Measurements from ENCODE around the gene SLC25A3. TPM values are rescaled to one million over a fixed set of nuclear protein-coding genes. Genes with fewer than 3 reads are reported as not detected.
A peak's percentile ranks its signal among the peaks of the same experiment; 100 is the strongest.

Gene SLC25A3
- total RNA-seq, 2 experiments from 2014 or later = 665 to 672 TPM

GRCh38 chr12:98587084-98587483 is 6.4 kb upstream of the SLC25A3 start:
- Mint-ChIP-seq H3K36me3 (ENCODE audit: low read depth) (no peaks in the 10 kb centered on the region), H3K9me3 (no peaks in the 10 kb centered on the region), H3K4me1 (ENCODE audit: low read depth) (no peaks in the 10 kb centered on the region), H3K27me3 (no peaks in the 10 kb centered on the region), H3K27ac (no peak overlapping the region), H3K4me3 (no peak overlapping the region)
- ChIA-PET POLR2A (no interaction called here), CTCF (interaction anchor here (0.7 to 2.5 kb wide), 3 partner anchors 20 to 43 kb away, joined by 3 to 13 read pairs (median 3); no protein-coding TSS in a partner anchor)
- intact Hi-C loops (cut with micrococcal nuclease) = no loop called here
- TF ChIP-seq CTCF (IDR thresholded peaks at IDR 0.05) = no peak
- ATAC-seq (no peak), DNase-seq (no peak)

- no peak for DNase-seq
- no peaks in the 10 kb centered on the region for H3K9me3 Mint-ChIP-seq
- H3K27ac Mint-ChIP-seq = no peak overlapping the region
- H3K4me1 Mint-ChIP-seq (ENCODE audit: low read depth) = peaks cover 14% of the 10 kb centered on the region
- no peak for ATAC-seq
- peaks cover 23% of the 10 kb centered on the region for H3K36me3 Mint-ChIP-seq (ENCODE audit: low read depth)
- POLR2A ChIA-PET = interaction anchor here (1.0 kb wide), 1 partner anchor 75 kb away, joined by 5 read pairs; no protein-coding TSS in a partner anchor
- CTCF ChIA-PET = interaction anchor here (1.1 to 3.3 kb wide), 3 partner anchors 24 to 101 kb away, joined by 4 to 13 read pairs (median 4); no protein-coding TSS in a partner anchor
- intact Hi-C loops (cut with micrococcal nuclease) = loop anchor here (5.0 kb wide), 1 partner anchor 74 kb away; the partner anchor contains the start of gene TMPO
- no peak overlapping the region for H3K4me3 Mint-ChIP-seq
- no peaks in the 10 kb centered on the region for H3K27me3 Mint-ChIP-seq
- TF ChIP-seq CTCF (IDR thresholded peaks at IDR 0.05) = no peak
Observed at GRCh38 chr12:98591209-98591608, 2.3 kb upstream of the SLC25A3 start.

GRCh38 chr12:98592825-98593322 is 612 bp upstream of the SLC25A3 start:
- intact Hi-C loops (cut with micrococcal nuclease) = loop anchor here (5.0 kb wide), 1 partner anchor 76 kb away; the partner anchor contains the start of gene TMPO
- H3K9me3 Mint-ChIP-seq = no peaks in the 10 kb centered on the region
- H3K4me1 Mint-ChIP-seq (ENCODE audit: low read depth) = peaks cover 22% of the 10 kb centered on the region
- H3K4me3 Mint-ChIP-seq = peak overlapping the region; percentile 98
- H3K36me3 Mint-ChIP-seq (ENCODE audit: low read depth) = peaks cover 39% of the 10 kb centered on the region
- ChIA-PET POLR2A (interaction anchor here (0.6 to 5.3 kb wide), 16 partner anchors 9 to 196 kb away, joined by 3 to 70 read pairs (median 4); partner anchors contain the start of genes APAF1, IKBIP and TMPO), CTCF (interaction anchor here (0.7 to 6.6 kb wide), 5 partner anchors 12 to 102 kb away, joined by 4 to 42 read pairs (median 5); no protein-coding TSS in a partner anchor)
- peak overlapping the region; percentile 97 for H3K27ac Mint-ChIP-seq
- peak; percentile 13 for DNase-seq
- H3K27me3 Mint-ChIP-seq = no peaks in the 10 kb centered on the region
- ATAC-seq = peak; percentile 2
- no peak for TF ChIP-seq CTCF (IDR thresholded peaks at IDR 0.05)

GRCh38 chr12:98594050-98594835 is 757 bp downstream of the SLC25A3 start:
- Mint-ChIP-seq H3K27ac (peak overlapping the region; percentile 97), H3K27me3 (no peaks in the 10 kb centered on the region), H3K36me3 (ENCODE audit: low read depth) (peaks cover 47% of the 10 kb centered on the region), H3K4me1 (ENCODE audit: low read depth) (peaks cover 28% of the 10 kb centered on the region), H3K9me3 (no peaks in the 10 kb centered on the region), H3K4me3 (peak overlapping the region; percentile 98)
- CTCF ChIA-PET = interaction anchor here (0.7 to 6.6 kb wide), 7 partner anchors 21 to 103 kb away, joined by 3 to 42 read pairs (median 4); no protein-coding TSS in a partner anchor
- no peak for TF ChIP-seq CTCF (IDR thresholded peaks at IDR 0.05)
- POLR2A ChIA-PET = interaction anchor here (0.8 to 5.3 kb wide), 23 partner anchors 9 to 197 kb away, joined by 3 to 70 read pairs (median 4); partner anchors contain the start of genes APAF1, IKBIP and TMPO
- DNase-seq (no peak), ATAC-seq (peak; percentile 2)
- intact Hi-C loops (cut with micrococcal nuclease) = loop anchor here (2.0 to 5.0 kb wide), 2 partner anchors 51 to 77 kb away; partner anchors contain the start of genes APAF1, IKBIP and TMPO

Data from activated CD8-positive, alpha-beta T cell treated with anti-CD3 and anti-CD28 coated beads for 36 hours (primary cell).